Measurements from ENCODE around the gene PREX1.

Gene PREX1

GRCh38 chr20:48652961-48653705 lies 174.7 kb downstream of the PREX1 start:
- no peak for DNase-seq (ENCODE audit: low spot score)

- DNase-seq (ENCODE audit: low spot score) = no peak
Measured at GRCh38 chr20:48651960-48652359, 175.8 kb downstream of the PREX1 start.

GRCh38 chr20:48651271-48651670 lies 176.5 kb downstream of the PREX1 start:
- no peak for DNase-seq (ENCODE audit: low spot score)

GRCh38 chr20:48649868-48650267 lies 177.9 kb downstream of the PREX1 start:
- no peak for DNase-seq (ENCODE audit: low spot score)

GRCh38 chr20:48649104-48649626 lies 178.6 kb downstream of the PREX1 start:
- no peak for DNase-seq (ENCODE audit: low spot score)

- DNase-seq (ENCODE audit: low spot score) = no peak
Measured at GRCh38 chr20:48648482-48649051, 179.2 kb downstream of the PREX1 start.

- no peak for DNase-seq (ENCODE audit: low spot score)
Measured at GRCh38 chr20:48647858-48648257, 179.9 kb downstream of the PREX1 start.

- DNase-seq (ENCODE audit: low spot score) = no peak
Measured at GRCh38 chr20:48645666-48646065, 182.1 kb downstream of the PREX1 start.

- no peak for DNase-seq (ENCODE audit: low spot score)
Measured at GRCh38 chr20:48644286-48644828, 183.4 kb downstream of the PREX1 start.

- DNase-seq (ENCODE audit: low spot score) = no peak
Measured at GRCh38 chr20:48642105-48642880, 185.5 kb downstream of the PREX1 start.

GRCh38 chr20:48640871-48641270 lies 186.9 kb downstream of the PREX1 start:
- no peak for DNase-seq (ENCODE audit: low spot score)

- no peak for DNase-seq (ENCODE audit: low spot score)
Measured at GRCh38 chr20:48639899-48640298, 187.9 kb downstream of the PREX1 start.

GRCh38 chr20:48638546-48638945 lies 189.3 kb downstream of the PREX1 start:
- no peak for DNase-seq (ENCODE audit: low spot score)

GRCh38 chr20:48637461-48637860 lies 190.3 kb downstream of the PREX1 start:
- DNase-seq (ENCODE audit: low spot score) = no peak

GRCh38 chr20:48636301-48636700 lies 191.5 kb downstream of the PREX1 start:
- DNase-seq (ENCODE audit: low spot score) = no peak

- peak; percentile 22 for DNase-seq (ENCODE audit: low spot score)
Measured at GRCh38 chr20:48635791-48636267, 192.0 kb downstream of the PREX1 start.

GRCh38 chr20:48635361-48635760 lies 192.4 kb downstream of the PREX1 start:
- no peak for DNase-seq (ENCODE audit: low spot score)

- DNase-seq (ENCODE audit: low spot score) = no peak
Measured at GRCh38 chr20:48634641-48635040, 193.2 kb downstream of the PREX1 start.

GRCh38 chr20:48633620-48634257 lies 194.1 kb downstream of the PREX1 start:
- DNase-seq (ENCODE audit: low spot score) = no peak

GRCh38 chr20:48632825-48633619 lies 194.8 kb downstream of the PREX1 start:
- DNase-seq (ENCODE audit: low spot score) = no peak

All from hematopoietic multipotent progenitor cell treated with erythropoietin and hydrocortisone succinate and interleukin-3 and kit ligand, for 17 days (in vitro differentiated cells).